Raji (cell line): ENCODE results near the gene TCHP.

Experiments used
- POLR2A ChIP-seq: IDR thresholded peaks from 2 replicates; pipeline ENCODE4 v1.6.1; 2011; ENCODE audit warnings: low read depth, low read length, control low read depth; ENCODE audit not compliant: insufficient read depth

Gene TCHP, protein sequence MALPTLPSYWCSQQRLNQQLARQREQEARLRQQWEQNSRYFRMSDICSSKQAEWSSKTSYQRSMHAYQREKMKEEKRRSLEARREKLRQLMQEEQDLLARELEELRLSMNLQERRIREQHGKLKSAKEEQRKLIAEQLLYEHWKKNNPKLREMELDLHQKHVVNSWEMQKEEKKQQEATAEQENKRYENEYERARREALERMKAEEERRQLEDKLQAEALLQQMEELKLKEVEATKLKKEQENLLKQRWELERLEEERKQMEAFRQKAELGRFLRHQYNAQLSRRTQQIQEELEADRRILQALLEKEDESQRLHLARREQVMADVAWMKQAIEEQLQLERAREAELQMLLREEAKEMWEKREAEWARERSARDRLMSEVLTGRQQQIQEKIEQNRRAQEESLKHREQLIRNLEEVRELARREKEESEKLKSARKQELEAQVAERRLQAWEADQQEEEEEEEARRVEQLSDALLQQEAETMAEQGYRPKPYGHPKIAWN

GRCh38 chr12:109899783-109900751, at the start of gene TCHP:
Gene TCHP, plus strand, starts transcription at chr12:109900274. Its CDS starts 2,753 bp downstream, at chr12:109903027.
- peak; percentile 59 for TF ChIP-seq POLR2A

GRCh38 chr12:109855377-109855776, 44.7 kb upstream of the TCHP start:
- no peak for TF ChIP-seq POLR2A

DNA sequence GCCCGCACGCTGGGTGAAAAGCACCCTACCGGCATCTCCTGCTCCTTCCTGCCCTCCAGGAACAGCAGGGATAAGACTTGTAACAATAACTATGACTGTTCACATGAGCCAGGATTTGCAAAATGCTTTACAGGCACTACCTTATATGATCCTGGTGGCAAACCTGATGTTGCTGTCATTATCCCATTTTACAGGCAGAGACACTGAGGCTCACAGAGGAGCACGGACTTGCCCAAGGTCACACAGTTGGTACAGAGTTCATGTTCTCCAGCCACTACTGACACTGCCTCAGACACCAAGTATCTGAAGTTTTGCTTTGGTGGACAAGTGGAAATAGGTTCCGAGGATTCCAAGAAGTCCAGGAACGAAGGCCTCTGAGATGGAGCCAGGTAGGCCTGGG, 42.4 kb upstream of the TCHP start:
- TF ChIP-seq POLR2A: no peak

DNA sequence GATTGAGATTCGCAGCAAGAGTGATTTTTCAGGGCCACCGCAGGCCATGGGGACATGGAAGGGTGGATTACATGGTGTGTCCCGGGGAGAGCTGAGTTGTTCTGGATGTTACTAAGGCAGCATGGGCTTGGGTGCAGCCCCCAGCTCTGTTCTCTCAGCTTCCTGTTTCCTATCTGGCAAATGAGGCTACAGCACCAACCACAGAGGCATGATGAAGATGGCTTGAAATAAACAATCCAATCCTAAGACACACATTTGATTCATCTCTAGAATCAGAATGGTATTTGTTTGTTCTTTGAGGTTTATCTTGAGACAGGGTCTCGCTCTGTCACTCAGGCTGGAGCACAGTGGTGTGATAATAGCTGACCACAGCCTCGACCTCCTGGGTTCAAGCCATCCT, 41.3 kb upstream of the TCHP start:
- TF ChIP-seq POLR2A: no peak

- TF ChIP-seq POLR2A: no peak
These were observed 39.1 kb upstream of the TCHP start for GRCh38 chr12:109860977-109861376.

DNA sequence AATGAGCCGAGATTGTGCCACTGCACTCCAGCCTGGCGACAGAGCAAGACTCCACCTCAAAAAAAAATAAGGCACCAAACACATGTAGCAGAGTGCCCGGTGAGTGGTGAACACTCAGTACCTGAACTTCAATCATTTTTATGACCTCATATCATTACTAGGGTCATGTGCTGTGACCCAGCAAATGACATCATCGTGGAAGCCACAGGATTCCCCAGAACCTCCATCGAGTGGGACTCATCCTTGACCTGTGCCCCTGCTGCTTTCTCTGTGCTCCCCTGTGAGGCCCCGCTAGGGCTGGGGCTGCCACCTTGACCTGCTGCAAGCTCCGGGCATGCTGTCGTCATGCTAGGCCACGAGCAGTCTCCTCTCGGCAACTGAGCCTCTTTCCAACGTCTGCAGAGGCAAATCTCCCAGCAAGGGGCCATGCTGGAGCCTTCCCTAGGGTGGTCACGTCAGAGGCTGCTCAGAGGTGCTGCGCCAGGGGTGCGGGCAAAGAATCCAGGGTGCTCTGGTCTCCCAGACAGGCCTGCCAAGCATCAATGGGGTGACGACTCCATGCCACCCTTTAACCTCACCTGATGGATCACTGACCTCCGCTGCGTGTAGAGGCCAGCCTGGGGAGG, 38.3 kb upstream of the TCHP start:
- TF ChIP-seq POLR2A: no peak

DNA sequence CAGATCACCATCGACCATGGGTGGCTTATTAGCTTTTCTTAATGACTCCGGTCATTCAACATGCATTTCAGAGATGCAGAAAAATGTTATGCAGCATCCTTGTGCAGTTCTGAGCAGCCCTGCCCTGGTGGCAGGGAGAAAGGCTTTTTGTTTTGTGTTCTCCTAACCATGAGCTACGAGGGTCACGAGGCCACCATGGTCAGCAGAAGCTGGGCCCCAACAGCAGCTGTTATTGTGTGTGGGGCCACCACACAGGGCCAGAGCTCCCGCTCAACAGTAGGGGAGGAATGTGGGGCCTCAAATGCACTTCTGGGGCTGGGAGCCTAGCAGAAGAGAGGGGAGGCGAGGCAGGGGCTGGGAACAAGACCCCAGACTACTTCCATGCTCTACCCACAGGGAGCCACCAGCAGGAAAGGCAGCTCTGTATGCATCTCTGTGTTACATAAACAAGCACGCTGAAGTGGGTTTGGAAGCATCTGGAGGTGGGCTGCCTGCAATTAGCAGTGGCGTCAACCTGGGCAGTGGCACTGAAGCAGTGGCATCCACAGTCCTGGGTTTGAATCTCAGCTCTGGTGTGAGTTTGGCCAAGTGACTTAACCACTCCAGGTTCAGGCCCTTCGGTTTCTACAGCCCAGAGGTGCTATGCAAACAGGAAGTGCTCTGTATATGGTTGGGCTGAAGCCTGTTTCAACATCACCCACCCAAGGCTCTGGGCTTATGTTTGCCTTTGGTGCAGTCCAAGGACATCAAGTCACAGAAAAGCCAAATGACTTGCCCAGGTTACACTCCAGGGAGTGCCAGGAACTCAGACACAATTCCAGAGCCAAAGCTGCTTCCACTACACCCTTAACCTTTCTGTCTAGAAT, 36.0 kb upstream of the TCHP start:
- TF ChIP-seq POLR2A: no peak

DNA sequence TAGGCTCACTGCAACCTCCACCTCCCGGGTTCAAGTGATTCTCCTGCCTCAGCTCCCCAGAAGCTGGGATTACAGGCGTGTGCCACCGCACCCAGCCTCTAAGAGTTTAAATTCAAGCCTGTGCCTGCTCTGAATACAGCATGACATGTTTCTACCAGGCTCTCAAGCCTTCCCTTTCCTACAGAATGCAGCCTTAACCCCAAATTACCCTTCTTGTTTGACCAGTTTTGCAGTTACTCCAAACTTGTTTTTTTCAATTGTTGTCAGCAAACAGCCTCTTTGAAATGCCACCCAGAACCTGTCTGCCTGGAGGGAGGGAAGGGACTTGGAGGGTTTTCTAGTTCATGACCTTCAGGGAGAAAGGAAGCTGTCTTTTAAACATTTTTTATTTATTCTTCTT, 35.2 kb upstream of the TCHP start:
- no peak for TF ChIP-seq POLR2A

GRCh38 chr12:109868182-109869051, 31.7 kb upstream of the TCHP start:
- no peak for TF ChIP-seq POLR2A

DNA sequence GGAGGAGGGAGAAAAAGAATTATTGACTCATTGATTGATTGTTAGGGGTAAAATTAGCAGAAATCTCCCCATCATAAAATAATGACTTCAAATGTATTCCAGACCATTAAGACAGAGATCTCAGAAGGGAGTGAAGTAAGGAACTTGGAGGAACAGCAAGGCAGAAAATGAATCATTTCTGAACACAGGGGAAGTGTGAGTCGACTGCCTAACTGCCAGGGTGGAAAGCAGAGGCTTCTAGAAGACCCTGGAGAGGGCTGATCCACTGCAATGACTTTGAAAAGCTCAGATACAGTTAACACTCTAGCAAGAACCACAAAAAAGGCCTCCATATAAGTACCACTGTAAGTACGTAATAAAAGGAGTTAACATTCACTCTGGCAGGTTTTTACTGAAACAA, 29.4 kb upstream of the TCHP start:
- TF ChIP-seq POLR2A: no peak

DNA sequence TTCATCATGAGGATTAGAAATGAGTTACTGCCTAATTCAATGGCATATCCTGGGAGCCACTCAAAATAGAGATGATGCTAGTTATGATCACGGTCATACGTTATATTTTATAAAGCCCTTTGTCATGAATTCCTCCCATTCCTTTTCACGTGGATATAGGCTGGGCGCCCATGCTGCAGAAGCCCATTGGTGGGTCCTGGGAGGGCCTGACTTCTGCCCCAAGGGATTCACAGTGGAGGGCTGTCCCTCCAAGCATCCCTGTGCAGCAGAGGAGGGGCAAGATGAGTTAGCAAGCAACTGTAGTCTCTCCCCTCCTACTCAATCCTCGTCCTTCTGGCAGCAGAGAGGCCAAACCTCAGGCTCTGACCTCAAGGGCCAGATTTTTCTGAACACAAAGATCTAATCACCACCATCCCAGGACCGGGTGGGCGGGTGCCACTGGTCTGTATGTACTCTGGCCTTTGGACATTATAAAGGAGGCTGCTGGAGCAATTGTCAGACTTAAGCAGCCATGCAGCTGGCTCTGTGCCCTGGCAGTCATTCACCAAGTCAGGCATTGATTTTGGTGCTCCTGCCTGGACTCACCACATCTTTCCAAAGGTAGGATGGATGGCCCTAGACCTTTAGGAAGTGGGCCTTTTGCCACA, 28.3 kb upstream of the TCHP start:
- no peak for TF ChIP-seq POLR2A

DNA sequence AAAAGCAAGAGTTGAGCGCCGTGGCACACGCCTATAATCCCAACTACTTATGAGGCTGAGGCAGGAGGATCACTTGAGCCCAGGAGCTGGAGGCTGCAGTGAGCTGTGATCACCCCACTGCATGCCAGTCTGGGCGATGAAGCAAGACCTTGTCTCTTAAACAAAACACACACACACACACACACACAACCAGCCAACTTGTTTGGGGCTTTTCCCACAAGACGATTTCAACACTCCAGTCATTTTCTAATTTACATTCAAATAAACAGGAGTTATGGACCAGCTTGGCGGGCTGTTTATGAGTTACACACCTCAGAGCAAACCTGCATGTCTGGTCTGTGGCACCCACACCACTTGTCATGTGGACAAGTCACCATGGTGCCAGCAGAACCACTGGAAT, 26.4 kb upstream of the TCHP start:
- no peak for TF ChIP-seq POLR2A

DNA sequence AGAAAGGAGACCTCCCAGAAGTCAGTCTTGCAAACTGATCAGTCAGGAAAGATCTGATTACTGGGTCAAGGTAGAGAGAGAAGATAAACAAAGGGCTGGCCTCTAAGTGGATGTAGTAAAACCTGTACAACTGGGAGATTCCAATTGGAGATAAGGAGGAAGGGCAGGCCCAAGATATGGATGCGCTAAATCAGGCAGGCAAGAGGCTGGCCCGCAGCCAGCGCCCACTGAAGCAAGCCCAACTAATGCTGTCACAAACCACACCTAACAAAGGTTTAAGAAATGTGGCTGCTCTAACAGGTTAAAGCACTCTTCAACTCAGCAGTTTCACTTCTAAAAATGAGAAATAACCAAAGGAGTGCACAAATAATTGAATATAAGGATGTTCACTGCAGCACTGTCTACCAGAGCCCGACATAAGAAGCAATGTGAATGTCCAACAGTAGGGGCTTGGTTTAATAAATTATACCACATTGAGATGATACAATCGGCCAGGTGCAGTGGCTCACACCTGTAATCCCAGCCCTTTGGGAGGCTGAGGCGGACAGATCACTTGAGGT, 24.4 kb upstream of the TCHP start:
- no peak for TF ChIP-seq POLR2A
